GM12878 (cell line): ENCODE results near the gene LFNG. TPM values are rescaled to one million over a fixed set of nuclear protein-coding genes. Genes with fewer than 3 reads are reported as not detected.

Experiments
- MEF2B ChIP-seq: fragments of 450-650 bp; IDR thresholded peaks from 2 replicates; pipeline ENCODE4 v1.6.1; 2018; ENCODE audit warnings: mild to moderate bottlenecking, moderate library complexity; ENCODE audit not compliant: partially characterized antibody, poor library complexity, severe bottlenecking
- PAX8 ChIP-seq: fragments of 450-650 bp; IDR thresholded peaks from 2 replicates; pipeline ENCODE4 v1.6.1; 2017; ENCODE audit warnings: mild to moderate bottlenecking, moderate library complexity
- SP1 ChIP-seq: IDR thresholded peaks from one replicate; pipeline ENCODE4 v1.6.1; 2011; ENCODE audit warnings: low read depth, low read length
- SREBF2 ChIP-seq: IDR thresholded peaks from 2 replicates; pipeline ENCODE4 v1.6.1; 2012; ENCODE audit warnings: mild to moderate bottlenecking, low read length
- YY1 ChIP-seq: IDR thresholded peaks from 2 replicates; pipeline ENCODE4 v1.6.1; 2011; ENCODE audit warnings: low read depth, mild to moderate bottlenecking, low read length
- ZBTB11 ChIP-seq: fragments of 450-650 bp; formaldehyde crosslinking; IDR thresholded peaks from 2 replicates; pipeline ENCODE4 v1.5.0; 2022; ENCODE audit warnings: mild to moderate bottlenecking, missing genetic modification characterization
- ZNF217 ChIP-seq: fragments of 450-650 bp; IDR thresholded peaks from 2 replicates; pipeline ENCODE4 v1.6.1; 2017; ENCODE audit warnings: antibody characterized with exemption, mild to moderate bottlenecking
- ZNF24 ChIP-seq: fragments of 450-650 bp; IDR thresholded peaks from 2 replicates; pipeline ENCODE4 v1.6.1; 2017; ENCODE audit warnings: antibody characterized with exemption, mild to moderate bottlenecking
- ZNF384 ChIP-seq: IDR thresholded peaks from 2 replicates; pipeline ENCODE4 v1.6.1; 2012; ENCODE audit warnings: low read depth, mild to moderate bottlenecking, low read length, improper control_type of control experiment, borderline replicate concordance
- ZSCAN29 ChIP-seq: fragments of 450-650 bp; IDR thresholded peaks from 2 replicates; pipeline ENCODE4 v1.6.1; 2017; ENCODE audit warnings: mild to moderate bottlenecking, moderate library complexity
- polyA plus RNA-seq, 11 experiments: library from polyadenylated mRNA; depleted of rRNA in 4 of 11; unstranded in 6 of 11; stranded (reverse) in 5 of 11; fragments of >200 nt; fragmentation: Nextera tagmentation in 4 of 11; fragmentation: Illumina TruSeq in 1 of 11; extraction: Ambion mirVana in 4 of 11; extraction: Trizol in 1 of 11; gene quantifications; 1 replicate in 1 of 11; 2 replicates in 10 of 11; pipeline versions ENCODE4 v1.2.1 to v1.2.3, GENCODE V29; 2011 to 2016; ENCODE audit warnings: inconsistent platforms in 2 of 11, missing spikeins in 2 of 11, low read depth in 1 of 11
- total RNA-seq, 4 experiments: library from RNA; depleted of rRNA in 3 of 4; stranded (reverse); fragments of >200 nt in 3 of 4; fragmentation: Illumina TruSeq in 1 of 4; extraction: Trizol in 1 of 4; gene quantifications; 2 replicates each; pipeline versions ENCODE4 v1.2.1 to v1.2.3, GENCODE V29; 2013 to 2021

Gene LFNG
- total and polyA plus RNA-seq, 10 of the 15 experiments (the other 5 are each of a cell fraction or from before 2014, with no cell fraction given), result 0.09 to 0.68 (median 0.33) TPM; not detected in 2

GRCh38 chr7:2513702-2514101 lies 5.9 kb upstream of the LFNG start (continued):
- no peak for TF ChIP-seq ZSCAN29
- TF ChIP-seq ZNF217, result no peak
- TF ChIP-seq YY1, result no peak
- no peak for TF ChIP-seq SREBF2
- TF ChIP-seq SP1, result no peak
- TF ChIP-seq ZNF384, result no peak
- no peak for TF ChIP-seq PAX8
- TF ChIP-seq ZBTB11, result no peak
- no peak for TF ChIP-seq MEF2B
- TF ChIP-seq ZNF24, result no peak
